B cell (primary cell): ENCODE results near the gene PDHX.

ENCODE experiments used
- EZH2 ChIP-seq: IDR thresholded peaks from 2 replicates; pipeline ENCODE4 v1.6.1; 2012; ENCODE audit warnings: borderline replicate concordance, low read depth, mild to moderate bottlenecking, moderate library complexity, low read length; ENCODE audit not compliant: insufficient read depth, poor library complexity, severe bottlenecking
- TF ChIP-seq, protein P1 (sequence below): fragments of 200-600 bp; IDR thresholded peaks from one replicate; pipeline ENCODE4 v1.8.0; 2022; ENCODE audit warnings: antibody characterized with exemption, mild to moderate bottlenecking

DNA sequence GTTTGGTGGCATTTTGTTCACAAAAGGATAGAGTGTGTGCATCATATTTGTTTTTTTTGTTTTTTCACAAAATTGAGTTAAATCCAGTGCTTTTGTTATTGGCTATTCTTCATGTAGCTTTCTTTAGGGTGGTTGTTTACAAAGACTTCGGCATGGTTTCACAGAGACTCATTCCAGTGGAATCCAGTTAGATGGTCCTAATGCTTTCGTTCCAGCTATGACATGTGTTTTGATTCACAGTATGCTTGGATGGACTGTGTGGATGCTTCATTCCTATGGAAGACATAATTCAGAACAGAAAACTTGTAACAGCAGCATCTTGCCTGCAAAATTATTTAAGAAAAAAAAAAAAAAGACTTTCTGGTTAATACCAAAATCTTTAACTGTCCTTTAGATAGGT is 97.9 kb downstream of the PDHX start:
- TF ChIP-seq, protein P1, sequence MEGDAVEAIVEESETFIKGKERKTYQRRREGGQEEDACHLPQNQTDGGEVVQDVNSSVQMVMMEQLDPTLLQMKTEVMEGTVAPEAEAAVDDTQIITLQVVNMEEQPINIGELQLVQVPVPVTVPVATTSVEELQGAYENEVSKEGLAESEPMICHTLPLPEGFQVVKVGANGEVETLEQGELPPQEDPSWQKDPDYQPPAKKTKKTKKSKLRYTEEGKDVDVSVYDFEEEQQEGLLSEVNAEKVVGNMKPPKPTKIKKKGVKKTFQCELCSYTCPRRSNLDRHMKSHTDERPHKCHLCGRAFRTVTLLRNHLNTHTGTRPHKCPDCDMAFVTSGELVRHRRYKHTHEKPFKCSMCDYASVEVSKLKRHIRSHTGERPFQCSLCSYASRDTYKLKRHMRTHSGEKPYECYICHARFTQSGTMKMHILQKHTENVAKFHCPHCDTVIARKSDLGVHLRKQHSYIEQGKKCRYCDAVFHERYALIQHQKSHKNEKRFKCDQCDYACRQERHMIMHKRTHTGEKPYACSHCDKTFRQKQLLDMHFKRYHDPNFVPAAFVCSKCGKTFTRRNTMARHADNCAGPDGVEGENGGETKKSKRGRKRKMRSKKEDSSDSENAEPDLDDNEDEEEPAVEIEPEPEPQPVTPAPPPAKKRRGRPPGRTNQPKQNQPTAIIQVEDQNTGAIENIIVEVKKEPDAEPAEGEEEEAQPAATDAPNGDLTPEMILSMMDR = no peak
- no peak for TF ChIP-seq EZH2
